ENCODE measurements around the gene IGF2R. TPM values are rescaled to one million over a fixed set of nuclear protein-coding genes. Genes with fewer than 3 reads are reported as not detected.
"Not testable (repeated sequence)": the region's sequence is repeated elsewhere in the genome, so short reads cannot be mapped to it uniquely, and the experiment has no call there.

IGF2R gene
- polyA plus RNA-seq, 5 donors = 44.1 to 64.2 (median 52.2) TPM

GRCh38 chr6:159995405-159995804 is 26.5 kb downstream of the IGF2R start:
- DNase-seq = no peak

GRCh38 chr6:159996087-159996622 is 27.3 kb downstream of the IGF2R start:
- no peak for DNase-seq

- no peak for DNase-seq
Observed at GRCh38 chr6:159996626-159997497, 28.0 kb downstream of the IGF2R start.

GRCh38 chr6:159997498-159998101 is 28.7 kb downstream of the IGF2R start:
- DNase-seq = no peak

- no peak for DNase-seq
Observed at GRCh38 chr6:159998538-159998937, 29.7 kb downstream of the IGF2R start.

- DNase-seq = no peak
Observed at GRCh38 chr6:159999240-159999671, 30.4 kb downstream of the IGF2R start.

- DNase-seq = no peak
Observed at GRCh38 chr6:160000280-160000704, 31.4 kb downstream of the IGF2R start.

GRCh38 chr6:160000893-160001427 is 32.1 kb downstream of the IGF2R start:
- DNase-seq = not testable (repeated sequence)

GRCh38 chr6:160002882-160003281 is 34.0 kb downstream of the IGF2R start:
- DNase-seq = no peak

- DNase-seq = no peak
Observed at GRCh38 chr6:160004018-160004417, 35.1 kb downstream of the IGF2R start.

GRCh38 chr6:160004419-160005175 is 35.7 kb downstream of the IGF2R start:
- DNase-seq = no peak

GRCh38 chr6:160005211-160005610 is 36.3 kb downstream of the IGF2R start:
- DNase-seq = no peak

GRCh38 chr6:160005861-160006540 is 37.1 kb downstream of the IGF2R start:
- DNase-seq = peak; percentile 51 to 62

- no peak for DNase-seq
Observed at GRCh38 chr6:160007145-160007544, 38.3 kb downstream of the IGF2R start.

GRCh38 chr6:160007611-160008010 is 38.7 kb downstream of the IGF2R start:
- peak in 1 of 2 donors; percentile 45 for DNase-seq

- DNase-seq = no peak
Observed at GRCh38 chr6:160010067-160010466, 41.2 kb downstream of the IGF2R start.

GRCh38 chr6:160013987-160014868 is 45.3 kb downstream of the IGF2R start:
- no peak for DNase-seq

GRCh38 chr6:160014869-160015182 is 45.9 kb downstream of the IGF2R start:
- no peak for DNase-seq

- no peak for DNase-seq
Observed at GRCh38 chr6:160015778-160016684, 47.1 kb downstream of the IGF2R start.
